ENCODE results near the gene GLRX.
"Not testable (repeated sequence)": the region's sequence is repeated elsewhere in the genome, so short reads cannot be mapped to it uniquely, and the experiment has no call there.

GLRX gene

DNA sequence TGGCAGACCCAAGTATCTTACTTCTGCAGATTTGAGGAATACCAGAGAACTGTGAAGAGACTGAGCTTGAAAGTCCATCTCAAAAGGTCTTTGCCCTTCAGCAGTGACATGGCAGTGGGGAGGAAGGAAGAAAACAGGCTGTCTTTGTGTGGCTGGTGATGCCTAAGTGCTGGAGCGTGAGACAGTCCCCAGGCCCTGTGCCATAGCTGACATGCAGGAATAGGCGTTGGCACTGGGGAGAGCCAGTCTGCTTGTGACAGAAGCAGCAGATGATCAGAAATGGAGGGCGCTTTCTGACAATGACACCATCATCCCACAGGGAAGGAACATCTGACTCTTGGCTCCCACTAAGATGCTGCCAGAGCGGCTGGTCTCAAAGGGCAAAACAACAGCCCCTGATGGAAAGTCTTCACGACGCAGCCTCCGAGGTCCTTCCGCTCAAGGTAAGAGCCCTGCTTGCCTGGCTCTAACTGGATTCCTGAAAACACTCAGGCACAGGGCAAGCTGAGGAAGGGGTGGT, 15.5 kb upstream of the GLRX start:
- H3K36me3 ChIP-seq (ENCODE audit: control insufficient read depth in 4 of 4, insufficient read depth in 4 of 4, low read length in 3 of 4): no peaks in the 10 kb centered on the region
- peaks cover 29 to 57% (median 43%) of the 10 kb centered on the region in 4 experiments for H3K4me1 ChIP-seq (ENCODE audit: control extremely low read depth in 1 of 4, control insufficient read depth in 4 of 4, insufficient read depth in 4 of 4, low read length in 3 of 4)
- no peaks in the 10 kb centered on the region for H3K27me3 ChIP-seq (replicated peaks in 2 of 5; ENCODE audit: control insufficient read depth in 4 of 5, insufficient read depth in 5 of 5, low read length in 4 of 5)
- no peak for DNase-seq
- no peak overlapping the region for H3K27ac ChIP-seq (ENCODE audit: insufficient read depth in 1 of 2, low read depth in 1 of 2, low read length in 2 of 2, poor library complexity in 1 of 2, severe bottlenecking in 2 of 2)
- ChIA-PET CTCF (interaction anchor here (0.9 to 22.7 kb wide), 6 partner anchors 15 to 174 kb away, joined by 3 to 430 read pairs (median 4); partner anchors contain the start of gene GLRX), POLR2A (no interaction called here)
- WGBS (ENCODE audit: insufficient coverage): 98% methylated on average over 8 of the region's 8 CpGs
- no peak overlapping the region for H3K4me3 ChIP-seq (ENCODE audit: control insufficient read depth in 1 of 7, extremely low read depth in 1 of 7, insufficient read depth in 4 of 7, low read depth in 2 of 7, low read length in 6 of 7)
- no peaks in the 10 kb centered on the region for H3K9me3 ChIP-seq (ENCODE audit: control extremely low read depth in 1 of 5, control insufficient read depth in 4 of 5, insufficient read depth in 2 of 5, low read depth in 1 of 5, low read length in 4 of 5)

DNA sequence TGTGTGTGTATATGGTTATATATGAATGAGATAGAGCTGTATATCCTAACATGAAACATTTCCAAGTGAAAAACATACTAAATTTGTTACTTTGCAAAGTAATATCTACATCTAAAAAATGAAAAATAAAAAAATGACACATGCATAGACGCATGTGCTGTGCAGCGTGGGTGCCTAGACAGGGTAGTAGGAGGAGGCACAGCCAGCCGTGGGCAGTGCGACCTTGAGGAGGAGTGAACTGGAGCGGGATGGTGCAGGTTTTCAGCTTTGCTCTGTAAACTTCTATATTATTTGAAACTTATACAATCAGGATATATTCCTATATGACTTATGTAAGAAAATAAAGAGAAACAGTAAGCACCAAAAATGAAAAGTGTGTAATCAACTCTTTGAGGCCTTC, 15.0 kb upstream of the GLRX start:
- H3K4me3 ChIP-seq (ENCODE audit: control insufficient read depth in 1 of 7, extremely low read depth in 1 of 7, insufficient read depth in 4 of 7, low read depth in 2 of 7, low read length in 6 of 7): no peak overlapping the region
- H3K9me3 ChIP-seq (ENCODE audit: control extremely low read depth in 1 of 5, control insufficient read depth in 4 of 5, insufficient read depth in 2 of 5, low read depth in 1 of 5, low read length in 4 of 5): no peaks in the 10 kb centered on the region
- no peaks in the 10 kb centered on the region for H3K27me3 ChIP-seq (replicated peaks in 2 of 5; ENCODE audit: control insufficient read depth in 4 of 5, insufficient read depth in 5 of 5, low read length in 4 of 5)
- H3K36me3 ChIP-seq (ENCODE audit: control insufficient read depth in 4 of 4, insufficient read depth in 4 of 4, low read length in 3 of 4): no peaks in the 10 kb centered on the region
- H3K27ac ChIP-seq (ENCODE audit: insufficient read depth in 1 of 2, low read depth in 1 of 2, low read length in 2 of 2, poor library complexity in 1 of 2, severe bottlenecking in 2 of 2): no peak overlapping the region
- POLR2A ChIA-PET: no interaction called here
- WGBS (ENCODE audit: insufficient coverage): 77% methylated on average over 4 of the region's 5 CpGs
- DNase-seq: no peak
- CTCF ChIA-PET: interaction anchor here (1.2 to 22.7 kb wide), 4 partner anchors 13 to 173 kb away, joined by 3 to 430 read pairs (median 4); no protein-coding TSS in a partner anchor
- H3K4me1 ChIP-seq (ENCODE audit: control extremely low read depth in 1 of 4, control insufficient read depth in 4 of 4, insufficient read depth in 4 of 4, low read length in 3 of 4): peaks cover 26 to 57% (median 42%) of the 10 kb centered on the region in 4 experiments

DNA sequence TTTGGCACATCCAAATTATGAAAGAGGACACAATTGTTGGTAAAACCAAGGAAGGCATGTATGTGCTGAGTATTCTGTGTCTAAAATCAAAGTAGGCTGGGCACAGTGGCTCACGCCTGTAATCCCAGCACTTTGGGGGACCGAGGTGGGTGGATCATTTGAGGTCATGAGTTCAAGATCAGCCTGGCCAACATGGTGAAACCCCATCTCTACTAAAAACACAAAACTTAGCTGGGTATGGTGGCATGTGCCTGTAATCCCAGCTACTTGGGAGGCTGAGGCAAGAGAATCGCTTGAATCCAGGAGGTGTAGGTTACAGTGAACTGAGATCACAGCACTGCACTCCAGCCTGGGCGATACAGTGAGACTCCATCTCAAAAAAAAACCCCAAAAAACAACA, 14.4 kb upstream of the GLRX start:
- H3K27ac ChIP-seq (ENCODE audit: insufficient read depth in 1 of 2, low read depth in 1 of 2, low read length in 2 of 2, poor library complexity in 1 of 2, severe bottlenecking in 2 of 2): peak overlapping the region in 1 of 2 experiments; percentile 75
- DNase-seq; H3K4me3 ChIP-seq (ENCODE audit: control insufficient read depth in 1 of 7, extremely low read depth in 1 of 7, insufficient read depth in 4 of 7, low read depth in 2 of 7, low read length in 6 of 7); POLR2A ChIA-PET; H3K36me3 ChIP-seq (ENCODE audit: control insufficient read depth in 4 of 4, insufficient read depth in 4 of 4, low read length in 3 of 4); H3K9me3 ChIP-seq (ENCODE audit: control extremely low read depth in 1 of 5, control insufficient read depth in 4 of 5, insufficient read depth in 2 of 5, low read depth in 1 of 5, low read length in 4 of 5); H3K27me3 ChIP-seq (replicated peaks in 2 of 5; ENCODE audit: control insufficient read depth in 4 of 5, insufficient read depth in 5 of 5, low read length in 4 of 5): not testable (repeated sequence)
- WGBS (ENCODE audit: insufficient coverage): no CpG with 5 or more reads among the region's 4 CpGs
- H3K4me1 ChIP-seq (ENCODE audit: control extremely low read depth in 1 of 4, control insufficient read depth in 4 of 4, insufficient read depth in 4 of 4, low read length in 3 of 4): peaks cover 21 to 56% (median 38%) of the 10 kb centered on the region in 4 experiments
- CTCF ChIA-PET: interaction anchor here (0.9 to 22.7 kb wide), 6 partner anchors 13 to 119 kb away, joined by 3 to 430 read pairs (median 3); no protein-coding TSS in a partner anchor

DNA sequence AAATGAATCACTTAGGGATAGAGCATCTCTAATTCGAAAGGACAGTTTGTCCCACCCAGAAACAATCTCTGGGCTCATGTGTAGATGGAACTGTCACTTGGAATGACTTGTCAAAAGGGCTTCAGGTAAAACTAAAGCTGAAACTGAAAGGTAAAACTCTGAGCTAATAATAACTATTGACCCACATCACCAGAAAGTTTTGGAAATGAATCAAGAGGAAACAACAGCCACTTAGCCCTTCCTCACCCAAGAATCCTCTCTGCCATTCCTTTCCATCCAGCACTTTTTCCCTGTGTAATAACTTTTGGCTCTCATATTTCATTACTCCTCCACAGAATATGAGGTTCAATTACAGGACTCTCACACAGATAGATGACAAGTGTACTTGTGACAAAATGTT, 14.0 kb upstream of the GLRX start:
- CTCF ChIA-PET: interaction anchor here (0.9 to 22.7 kb wide), 5 partner anchors 14 to 118 kb away, joined by 3 to 430 read pairs (median 3); no protein-coding TSS in a partner anchor
- POLR2A ChIA-PET: no interaction called here

DNA sequence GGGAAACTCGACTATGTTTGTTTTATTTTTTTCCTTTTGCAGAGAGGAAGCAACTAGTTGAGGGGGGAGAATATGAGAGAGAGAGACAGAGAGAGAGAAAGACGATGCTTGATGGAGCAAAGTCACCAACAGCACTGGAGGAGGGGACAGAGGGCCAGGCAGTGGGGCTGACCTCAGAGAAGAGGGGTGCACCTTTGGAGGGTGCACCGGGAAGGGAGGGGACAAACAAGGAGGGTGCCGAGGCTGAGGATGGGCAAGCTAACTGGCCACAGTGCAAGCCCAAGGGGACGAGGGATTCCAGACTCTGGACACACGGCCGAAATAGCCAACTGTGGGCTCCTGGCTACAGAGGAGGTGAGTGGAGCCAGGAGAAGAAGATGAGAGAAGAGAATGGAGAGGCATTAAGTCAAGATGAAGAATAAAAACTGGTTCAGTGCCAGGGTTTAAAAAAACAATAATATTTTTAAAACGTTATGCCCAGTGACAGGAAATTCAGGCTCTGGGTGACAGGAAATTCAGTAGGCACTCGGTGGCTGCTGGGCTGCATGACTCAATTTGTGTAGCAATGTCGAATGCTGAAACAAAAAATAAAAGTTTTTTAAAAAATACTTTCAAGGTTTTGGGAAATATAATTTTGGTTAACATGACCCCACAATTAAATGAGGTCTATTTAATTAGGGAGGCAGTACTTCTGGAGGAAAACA, 13.3 kb upstream of the GLRX start:
- H3K27ac ChIP-seq (ENCODE audit: insufficient read depth in 1 of 2, low read depth in 1 of 2, low read length in 2 of 2, poor library complexity in 1 of 2, severe bottlenecking in 2 of 2): peak overlapping the region; percentile 37 to 75
- no peaks in the 10 kb centered on the region for H3K9me3 ChIP-seq (ENCODE audit: control extremely low read depth in 1 of 5, control insufficient read depth in 4 of 5, insufficient read depth in 2 of 5, low read depth in 1 of 5, low read length in 4 of 5)
- H3K27me3 ChIP-seq (replicated peaks in 2 of 5; ENCODE audit: control insufficient read depth in 4 of 5, insufficient read depth in 5 of 5, low read length in 4 of 5): no peaks in the 10 kb centered on the region
- WGBS (ENCODE audit: insufficient coverage): 2% methylated on average over 9 of the region's 10 CpGs
- peak overlapping the region in 6 of 7 experiments; percentile 46 to 82 (median 72) for H3K4me3 ChIP-seq (ENCODE audit: control insufficient read depth in 1 of 7, extremely low read depth in 1 of 7, insufficient read depth in 4 of 7, low read depth in 2 of 7, low read length in 6 of 7)
- ChIA-PET POLR2A (interaction anchor here (0.6 kb wide), 1 partner anchor 86 kb away, joined by 3 read pairs; no protein-coding TSS in a partner anchor), CTCF (interaction anchor here (0.9 to 22.7 kb wide), 9 partner anchors 12 to 170 kb away, joined by 3 to 430 read pairs (median 5); partner anchors contain the start of gene GLRX)
- H3K36me3 ChIP-seq (ENCODE audit: control insufficient read depth in 4 of 4, insufficient read depth in 4 of 4, low read length in 3 of 4): no peaks in the 10 kb centered on the region
- H3K4me1 ChIP-seq (ENCODE audit: control extremely low read depth in 1 of 4, control insufficient read depth in 4 of 4, insufficient read depth in 4 of 4, low read length in 3 of 4): peaks cover 16 to 46% (median 32%) of the 10 kb centered on the region in 4 experiments
- peak in 2 of 3 donors; percentile 80 to 85 for DNase-seq

More for the DNA sequence above, 14.0 kb upstream of the GLRX start:
- peaks cover 21 to 52% (median 34%) of the 10 kb centered on the region in 4 experiments for H3K4me1 ChIP-seq (ENCODE audit: control extremely low read depth in 1 of 4, control insufficient read depth in 4 of 4, insufficient read depth in 4 of 4, low read length in 3 of 4)
- peak in 1 of 3 donors; percentile 47 for DNase-seq
- peak overlapping the region in 2 of 7 experiments; percentile 70 to 82 for H3K4me3 ChIP-seq (ENCODE audit: control insufficient read depth in 1 of 7, extremely low read depth in 1 of 7, insufficient read depth in 4 of 7, low read depth in 2 of 7, low read length in 6 of 7)
- no peaks in the 10 kb centered on the region for H3K36me3 ChIP-seq (ENCODE audit: control insufficient read depth in 4 of 4, insufficient read depth in 4 of 4, low read length in 3 of 4)
- WGBS (ENCODE audit: insufficient coverage): no CpG with 5 or more reads among the region's 1 CpG
- no peaks in the 10 kb centered on the region for H3K27me3 ChIP-seq (replicated peaks in 2 of 5; ENCODE audit: control insufficient read depth in 4 of 5, insufficient read depth in 5 of 5, low read length in 4 of 5)
- H3K9me3 ChIP-seq (ENCODE audit: control extremely low read depth in 1 of 5, control insufficient read depth in 4 of 5, insufficient read depth in 2 of 5, low read depth in 1 of 5, low read length in 4 of 5): no peaks in the 10 kb centered on the region
- peak overlapping the region; percentile 37 to 75 for H3K27ac ChIP-seq (ENCODE audit: insufficient read depth in 1 of 2, low read depth in 1 of 2, low read length in 2 of 2, poor library complexity in 1 of 2, severe bottlenecking in 2 of 2)

DNA sequence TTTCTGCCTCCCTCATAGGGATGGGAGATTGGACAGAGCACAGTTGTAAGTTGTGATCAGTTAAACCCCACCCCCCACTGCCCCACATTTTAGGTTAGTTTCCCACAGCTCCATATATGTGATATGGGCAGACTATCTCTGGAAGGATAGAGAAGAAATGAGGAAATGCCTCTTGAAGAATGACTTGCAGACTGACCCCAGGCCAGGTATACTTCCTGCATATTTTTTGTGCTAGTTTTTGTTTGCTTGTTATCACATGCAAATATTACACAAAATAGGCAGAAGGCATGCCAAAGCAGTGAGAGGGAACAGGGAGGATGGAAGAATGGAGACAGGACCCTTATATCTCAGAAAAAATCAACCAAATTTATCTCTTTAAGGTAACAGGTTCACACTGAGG, 10.1 kb upstream of the GLRX start:
- no peaks in the 10 kb centered on the region for H3K9me3 ChIP-seq (ENCODE audit: control extremely low read depth in 1 of 5, control insufficient read depth in 4 of 5, insufficient read depth in 2 of 5, low read depth in 1 of 5, low read length in 4 of 5)
- ChIA-PET POLR2A (no interaction called here), CTCF (interaction anchor here (1.1 to 3.4 kb wide), 5 partner anchors 9 to 185 kb away, joined by 3 to 19 read pairs (median 13); partner anchors contain the start of gene GLRX)
- H3K27me3 ChIP-seq (replicated peaks in 2 of 5; ENCODE audit: control insufficient read depth in 4 of 5, insufficient read depth in 5 of 5, low read length in 4 of 5): no peaks in the 10 kb centered on the region
- H3K27ac ChIP-seq (ENCODE audit: insufficient read depth in 1 of 2, low read depth in 1 of 2, low read length in 2 of 2, poor library complexity in 1 of 2, severe bottlenecking in 2 of 2): no peak overlapping the region
- H3K4me3 ChIP-seq (ENCODE audit: control insufficient read depth in 1 of 7, extremely low read depth in 1 of 7, insufficient read depth in 4 of 7, low read depth in 2 of 7, low read length in 6 of 7): no peak overlapping the region
- H3K36me3 ChIP-seq (ENCODE audit: control insufficient read depth in 4 of 4, insufficient read depth in 4 of 4, low read length in 3 of 4): no peaks in the 10 kb centered on the region
- H3K4me1 ChIP-seq (ENCODE audit: control extremely low read depth in 1 of 4, control insufficient read depth in 4 of 4, insufficient read depth in 4 of 4, low read length in 3 of 4): peaks cover 21 to 52% (median 30%) of the 10 kb centered on the region in 4 experiments
- no peak for DNase-seq

DNA sequence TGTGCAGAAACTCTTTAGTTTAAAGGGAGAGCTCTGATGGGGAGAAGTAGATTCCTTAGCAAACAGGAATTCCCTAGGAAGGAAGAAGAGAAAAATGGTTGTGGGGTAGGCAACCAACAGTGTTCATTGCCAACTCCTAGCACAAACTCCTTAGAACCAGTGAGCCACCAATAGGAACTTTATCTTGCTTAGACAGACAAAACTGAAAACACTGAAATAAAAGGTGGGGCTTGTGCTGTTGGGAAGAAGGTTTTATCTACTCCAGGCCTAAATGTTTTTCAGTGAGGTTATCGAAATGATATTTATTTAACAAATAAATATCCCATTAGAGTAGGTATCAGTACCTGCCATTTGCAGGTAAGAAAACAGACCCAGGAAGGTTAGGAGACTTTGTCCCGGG, 7.7 kb upstream of the GLRX start:
- POLR2A ChIA-PET: no interaction called here

More for the DNA sequence above, 7.7 kb upstream of the GLRX start:
- WGBS (ENCODE audit: insufficient coverage): 93% methylated on average over 1 of the region's 2 CpGs
- Histone ChIP-seq H3K9me3 (ENCODE audit: control extremely low read depth in 1 of 5, control insufficient read depth in 4 of 5, insufficient read depth in 2 of 5, low read depth in 1 of 5, low read length in 4 of 5) (no peaks in the 10 kb centered on the region), H3K4me1 (ENCODE audit: control extremely low read depth in 1 of 4, control insufficient read depth in 4 of 4, insufficient read depth in 4 of 4, low read length in 3 of 4) (peaks cover 8 to 52% (median 18%) of the 10 kb centered on the region in 4 experiments), H3K27me3 (replicated peaks in 2 of 5; ENCODE audit: control insufficient read depth in 4 of 5, insufficient read depth in 5 of 5, low read length in 4 of 5) (no peaks in the 10 kb centered on the region), H3K27ac (ENCODE audit: insufficient read depth in 1 of 2, low read depth in 1 of 2, low read length in 2 of 2, poor library complexity in 1 of 2, severe bottlenecking in 2 of 2) (no peak overlapping the region), H3K36me3 (ENCODE audit: control insufficient read depth in 4 of 4, insufficient read depth in 4 of 4, low read length in 3 of 4) (no peaks in the 10 kb centered on the region), H3K4me3 (ENCODE audit: control insufficient read depth in 1 of 7, extremely low read depth in 1 of 7, insufficient read depth in 4 of 7, low read depth in 2 of 7, low read length in 6 of 7) (no peak overlapping the region)
- DNase-seq: no peak
- CTCF ChIA-PET: interaction anchor here (1.2 to 3.4 kb wide), 5 partner anchors 8 to 49 kb away, joined by 4 to 19 read pairs (median 13); partner anchors contain the start of gene GLRX
